KOPT-K1 (cell line): ENCODE results near the gene ARRDC1.

Experiments used
- H3K27ac ChIP-seq: fragments of 200-600 bp; sonication (generic); 2 replicates; pipeline ENCODE4 v1.5.1; 2016; ENCODE audit warnings: antibody characterized with exemption, mild to moderate bottlenecking, low read depth, low read length; ENCODE audit not compliant: poor library complexity, severe bottlenecking
- H3K36me3 ChIP-seq: fragments of 200-600 bp; sonication (generic); 2 replicates; pipeline ENCODE4 v1.5.1; 2017; ENCODE audit warnings: antibody characterized with exemption, mild to moderate bottlenecking, low read length, moderate library complexity; ENCODE audit not compliant: insufficient read depth
- H3K9me3 ChIP-seq: fragments of 200-600 bp; sonication (generic); 2 replicates; pipeline ENCODE4 v1.5.1; 2017; ENCODE audit warnings: antibody characterized with exemption, low read length, mild to moderate bottlenecking; ENCODE audit not compliant: insufficient read depth, poor library complexity, severe bottlenecking

The ARRDC1 gene

GRCh38 chr9:137580209-137580953 lies 25.1 kb upstream of the ARRDC1 start:
- H3K36me3 ChIP-seq: peaks cover 58% of the 10 kb centered on the region
- H3K27ac ChIP-seq: no peak overlapping the region
- H3K9me3 ChIP-seq: no peaks in the 10 kb centered on the region

- no peaks in the 10 kb centered on the region for H3K9me3 ChIP-seq
- H3K36me3 ChIP-seq: peaks cover 58% of the 10 kb centered on the region
- no peak overlapping the region for H3K27ac ChIP-seq
Observed at GRCh38 chr9:137580954-137581322, 24.5 kb upstream of the ARRDC1 start.

- Histone ChIP-seq H3K9me3 (no peaks in the 10 kb centered on the region), H3K36me3 (peaks cover 58% of the 10 kb centered on the region), H3K27ac (no peak overlapping the region)
Observed at GRCh38 chr9:137581361-137582285, 23.9 kb upstream of the ARRDC1 start.

GRCh38 chr9:137582286-137582860 lies 23.1 kb upstream of the ARRDC1 start:
- Histone ChIP-seq H3K36me3 (peaks cover 66% of the 10 kb centered on the region), H3K27ac (no peak overlapping the region), H3K9me3 (no peaks in the 10 kb centered on the region)

DNA sequence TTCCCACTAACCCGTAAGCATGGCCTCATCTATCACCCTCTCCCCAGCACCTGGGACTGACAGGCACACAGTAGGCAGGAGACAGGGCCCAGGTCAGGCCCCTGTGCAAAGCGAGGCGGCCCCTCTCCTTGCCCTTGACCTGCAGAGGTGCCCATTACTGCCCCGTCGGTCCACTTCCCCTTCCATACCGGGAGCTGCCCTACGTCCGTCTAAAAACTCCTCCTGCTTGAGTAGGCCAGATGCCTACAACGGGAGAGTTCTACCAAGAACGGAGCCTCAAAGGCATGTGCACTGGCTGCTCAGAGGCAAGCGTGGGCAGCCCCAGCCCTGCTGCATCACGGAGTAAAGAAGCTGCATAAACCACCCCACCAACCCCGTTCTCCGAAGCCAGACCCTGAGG lies 22.1 kb upstream of the ARRDC1 start:
- H3K36me3 ChIP-seq: peaks cover 76% of the 10 kb centered on the region
- H3K27ac ChIP-seq: no peak overlapping the region
- H3K9me3 ChIP-seq: no peaks in the 10 kb centered on the region

- Histone ChIP-seq H3K36me3 (peaks cover 82% of the 10 kb centered on the region), H3K27ac (no peak overlapping the region), H3K9me3 (no peaks in the 10 kb centered on the region)
Observed at GRCh38 chr9:137583957-137584356, 21.5 kb upstream of the ARRDC1 start.

GRCh38 chr9:137586854-137587253 lies 18.6 kb upstream of the ARRDC1 start:
- Histone ChIP-seq H3K27ac (no peak overlapping the region), H3K9me3 (no peaks in the 10 kb centered on the region), H3K36me3 (peaks cover 72% of the 10 kb centered on the region)

DNA sequence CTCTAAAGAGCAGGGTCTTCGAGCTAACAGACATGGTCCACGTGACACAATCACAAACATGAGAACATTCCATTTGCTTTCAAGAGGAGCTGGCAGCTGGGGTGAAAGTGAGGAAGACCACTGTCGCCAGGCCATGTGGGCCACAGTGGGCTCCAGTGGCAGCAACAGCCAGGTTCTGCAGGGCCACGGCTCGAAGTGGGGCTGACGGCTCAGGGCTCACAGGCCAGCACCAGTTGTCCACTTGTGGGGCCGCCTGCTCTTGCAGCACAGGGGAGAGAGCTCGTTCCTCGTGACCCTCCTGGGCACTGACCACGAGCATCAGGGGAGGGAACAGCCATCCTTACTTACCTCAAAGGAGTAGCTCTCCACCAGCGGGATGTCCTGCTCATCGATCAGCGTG lies 17.2 kb upstream of the ARRDC1 start:
- H3K36me3 ChIP-seq: peaks cover 58% of the 10 kb centered on the region
- no peaks in the 10 kb centered on the region for H3K9me3 ChIP-seq
- no peak overlapping the region for H3K27ac ChIP-seq

DNA sequence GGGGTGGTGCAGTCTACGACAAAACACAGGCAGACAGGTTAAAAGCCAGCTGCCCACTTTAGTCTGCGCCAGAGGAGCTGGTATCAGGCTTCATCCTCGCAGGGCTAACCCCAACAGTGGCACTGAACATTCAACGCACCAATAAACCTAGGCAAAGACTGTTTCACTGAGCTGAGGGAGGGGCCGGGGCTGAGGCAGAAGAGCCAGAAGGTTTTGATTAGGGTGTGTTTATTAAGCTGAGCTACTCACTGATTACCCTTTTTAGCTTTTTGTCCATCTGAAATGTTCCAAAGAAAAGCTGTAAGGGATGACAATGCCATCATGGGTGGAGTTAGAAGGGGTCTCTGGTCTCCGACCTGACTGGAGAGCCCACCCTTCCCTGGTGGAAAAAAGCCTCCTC lies 16.6 kb upstream of the ARRDC1 start:
- peaks cover 52% of the 10 kb centered on the region for H3K36me3 ChIP-seq
- H3K9me3 ChIP-seq: no peaks in the 10 kb centered on the region
- peak overlapping the region; percentile 47 for H3K27ac ChIP-seq

DNA sequence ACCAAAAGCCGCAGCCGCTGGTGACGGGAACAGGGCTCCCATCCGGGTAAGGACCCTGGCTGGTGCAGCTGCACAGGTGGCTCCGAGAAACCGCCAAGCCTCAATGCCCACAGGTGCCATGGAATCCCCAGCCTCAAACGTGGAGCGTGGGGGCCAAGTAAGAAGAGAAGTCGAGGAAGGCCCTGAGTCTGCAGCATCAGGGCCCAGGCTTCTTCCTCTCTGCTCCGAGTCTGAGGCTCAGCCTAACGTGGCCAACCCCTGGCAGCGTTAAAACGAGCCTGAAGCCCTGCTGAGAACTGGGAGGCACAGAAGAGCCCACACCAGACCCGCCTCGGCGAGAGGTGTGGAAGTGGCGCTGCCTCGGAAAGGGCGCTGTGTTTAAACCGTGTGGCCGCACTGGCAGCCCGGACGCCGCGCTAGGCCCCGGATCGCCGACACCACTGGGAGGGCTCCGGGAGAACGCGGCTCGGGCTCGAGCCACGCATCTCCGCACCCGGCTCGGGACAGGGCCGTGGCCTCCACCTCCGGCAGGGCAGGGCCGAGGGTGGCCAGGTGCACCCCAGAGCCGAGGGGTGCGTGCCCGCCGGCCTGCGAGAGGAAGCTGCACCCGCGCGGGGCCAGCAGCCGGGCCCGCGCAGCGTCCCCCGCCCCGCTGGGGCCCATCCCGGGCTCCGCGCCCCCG lies 15.9 kb upstream of the ARRDC1 start:
- no peaks in the 10 kb centered on the region for H3K9me3 ChIP-seq
- peaks cover 45% of the 10 kb centered on the region for H3K36me3 ChIP-seq
- peak overlapping the region; percentile 47 for H3K27ac ChIP-seq

GRCh38 chr9:137590123-137590468 lies 15.4 kb upstream of the ARRDC1 start:
- Histone ChIP-seq H3K9me3 (no peaks in the 10 kb centered on the region), H3K36me3 (peaks cover 40% of the 10 kb centered on the region), H3K27ac (peak overlapping the region; percentile 47)

DNA sequence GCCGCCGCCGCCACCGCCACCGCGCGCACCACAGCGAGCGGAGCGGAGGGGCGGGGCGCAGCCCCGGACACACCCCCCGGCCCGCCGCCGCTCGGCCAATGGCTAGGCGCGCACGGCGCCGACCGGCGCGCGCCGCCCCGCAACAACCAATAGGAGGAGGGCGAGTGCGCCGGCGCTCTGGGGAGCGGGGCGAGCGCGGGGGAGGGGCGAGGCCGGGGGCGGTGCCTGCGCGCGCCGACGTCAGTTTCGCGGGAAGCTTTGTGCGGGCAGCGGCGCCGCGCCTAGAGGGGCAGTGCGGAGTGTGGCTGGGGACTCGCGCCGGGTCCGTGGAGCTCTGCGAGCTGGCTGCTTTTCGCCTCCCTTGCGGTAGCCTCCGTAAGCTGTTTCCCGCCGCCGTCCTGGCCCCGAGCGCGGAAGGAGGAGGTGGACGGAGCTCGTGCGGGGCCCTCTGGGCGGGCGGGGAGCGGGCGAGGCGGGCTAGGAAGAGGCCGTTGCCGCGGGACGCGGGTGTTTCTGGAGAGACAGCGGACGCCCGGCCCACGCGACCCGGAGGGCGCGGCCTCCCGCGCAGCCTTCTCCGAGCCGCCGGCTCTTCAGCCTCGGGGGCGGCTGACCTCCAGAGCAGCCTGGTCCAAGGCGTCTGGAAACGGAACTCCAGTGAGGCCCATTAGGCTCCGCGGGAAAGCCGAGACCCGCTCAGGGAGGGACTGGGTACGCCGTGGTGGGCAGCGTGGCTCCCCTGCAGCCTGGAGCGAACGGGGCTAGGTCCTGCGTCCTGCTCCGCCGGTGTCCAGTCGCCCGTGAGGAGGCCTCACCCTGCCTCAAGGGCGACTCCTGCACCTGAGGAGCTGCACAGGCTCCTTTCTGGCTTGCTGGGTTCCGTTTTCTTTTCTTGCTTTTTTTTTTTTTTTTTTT lies 14.8 kb upstream of the ARRDC1 start, which contains the start of gene ZMYND19:
ZMYND19 (minus strand) TSS at position 44 of the 915 bp plus-strand sequence. CDS start 249 bp downstream, outside the sequence.
- H3K9me3 ChIP-seq: no peaks in the 10 kb centered on the region
- peak within 1 kb of the TSS; percentile 54 for H3K27ac ChIP-seq
- peaks cover 34% of the 10 kb centered on the region for H3K36me3 ChIP-seq

- H3K36me3 ChIP-seq: peaks cover 13% of the 10 kb centered on the region
Observed at GRCh38 chr9:137592767-137593166, 12.7 kb upstream of the ARRDC1 start.

DNA sequence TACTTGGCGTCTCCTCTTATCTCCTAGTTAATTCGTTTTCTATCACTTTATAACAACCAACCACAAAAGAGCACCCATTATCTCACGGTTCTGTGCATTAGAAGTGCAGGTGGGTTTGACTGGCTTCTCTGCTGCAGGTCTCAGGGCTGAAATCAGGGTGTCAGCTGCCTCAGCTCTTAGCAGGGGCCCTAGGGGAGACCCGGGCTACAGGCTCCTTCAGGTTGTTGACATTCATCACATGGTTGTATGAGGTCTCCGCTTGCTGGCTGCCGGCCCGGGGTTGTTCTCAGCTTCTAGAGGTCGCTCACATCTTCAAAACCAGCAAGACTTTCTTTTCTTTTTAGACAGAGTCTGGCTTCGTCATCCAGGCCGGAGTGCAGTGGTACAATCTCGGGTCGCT lies 12.3 kb upstream of the ARRDC1 start:
- peaks cover 9% of the 10 kb centered on the region for H3K36me3 ChIP-seq
- no peak overlapping the region for H3K27ac ChIP-seq
- H3K9me3 ChIP-seq: no peaks in the 10 kb centered on the region

More at GRCh38 chr9:137592767-137593166, 12.7 kb upstream of the ARRDC1 start:
- no peak overlapping the region for H3K27ac ChIP-seq
- H3K9me3 ChIP-seq: no peaks in the 10 kb centered on the region
